DMS153 treated with DMSO at 0.1 percent for 48 hours (cell line): ENCODE data around the gene SUB1.
A peak's percentile ranks its signal among the peaks of the same experiment; 100 is the strongest.
"Not testable (repeated sequence)": the region's sequence is repeated elsewhere in the genome, so short reads cannot be mapped to it uniquely, and the experiment has no call there.

Experiments used
- DNase-seq: peaks from one replicate; lab custom pipeline; 2025; ENCODE audit not compliant: unreplicated experiment; lab: John Stamatoyannopoulos, UW

SUB1 gene

DNA sequence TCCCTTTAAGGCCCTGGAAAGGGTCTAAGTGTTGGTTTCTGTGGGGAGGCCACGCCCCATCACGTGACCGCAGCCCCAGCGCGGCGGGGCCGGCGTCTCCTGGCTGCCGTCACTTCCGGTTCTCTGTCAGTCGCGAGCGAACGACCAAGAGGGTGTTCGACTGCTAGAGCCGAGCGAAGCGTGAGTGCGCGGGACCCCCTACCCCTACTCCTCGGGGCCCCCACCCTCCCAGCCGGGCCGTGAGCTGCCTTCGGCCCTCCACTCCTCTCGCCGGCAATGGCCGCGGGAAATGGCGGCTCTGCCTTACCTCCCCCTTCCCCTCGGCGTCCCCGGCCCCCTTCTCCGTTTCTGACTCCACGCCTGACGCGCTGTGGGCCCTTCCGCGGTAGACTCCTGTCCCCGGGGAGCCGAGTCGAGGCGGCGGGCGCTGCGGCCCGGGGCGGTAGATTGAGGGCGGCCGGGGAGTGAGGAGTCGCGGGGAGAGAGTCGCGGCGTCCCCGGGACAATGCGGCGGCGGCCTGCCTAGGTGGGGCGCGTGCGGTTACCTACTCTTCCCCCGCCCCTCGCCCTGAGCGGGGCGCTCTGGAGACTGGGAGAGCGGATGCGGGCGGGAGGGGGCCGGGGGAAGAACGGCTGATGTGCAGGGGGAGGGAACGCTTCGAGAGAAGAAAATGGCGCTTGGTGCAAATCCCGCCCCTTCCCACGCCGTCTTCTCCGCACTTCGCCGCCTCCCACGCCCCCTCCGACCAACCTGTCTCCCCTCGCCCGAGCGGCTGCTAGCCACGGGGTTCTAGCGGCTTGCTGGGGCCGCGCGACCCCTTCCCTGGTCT, at the start of gene SUB1:
Gene SUB1 (plus strand): TSS at position 112 of the 830 bp plus-strand sequence. CDS start 2,956 bp downstream, outside the sequence.
- peak; percentile 94 for DNase-seq

DNA sequence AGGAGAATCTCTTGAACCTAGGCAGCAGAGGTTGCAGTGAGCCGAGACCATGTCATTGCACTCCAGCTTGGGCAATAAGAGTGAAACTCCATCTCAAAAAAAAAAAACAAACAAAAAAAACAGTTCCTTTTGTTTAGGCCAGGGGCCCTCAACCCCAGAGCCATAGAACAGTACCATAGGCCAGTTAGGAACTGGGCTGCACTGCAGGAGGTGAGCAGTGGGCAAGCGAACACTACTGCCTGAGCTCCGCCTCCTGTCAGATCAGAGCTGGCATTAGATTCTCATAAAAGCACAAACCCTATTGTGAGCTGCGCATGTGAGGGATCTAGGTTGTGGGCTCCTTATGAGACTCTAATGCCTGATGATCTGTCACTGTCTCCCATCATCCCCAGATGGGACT, 49.1 kb upstream of the SUB1 start:
- no peak for DNase-seq

DNA sequence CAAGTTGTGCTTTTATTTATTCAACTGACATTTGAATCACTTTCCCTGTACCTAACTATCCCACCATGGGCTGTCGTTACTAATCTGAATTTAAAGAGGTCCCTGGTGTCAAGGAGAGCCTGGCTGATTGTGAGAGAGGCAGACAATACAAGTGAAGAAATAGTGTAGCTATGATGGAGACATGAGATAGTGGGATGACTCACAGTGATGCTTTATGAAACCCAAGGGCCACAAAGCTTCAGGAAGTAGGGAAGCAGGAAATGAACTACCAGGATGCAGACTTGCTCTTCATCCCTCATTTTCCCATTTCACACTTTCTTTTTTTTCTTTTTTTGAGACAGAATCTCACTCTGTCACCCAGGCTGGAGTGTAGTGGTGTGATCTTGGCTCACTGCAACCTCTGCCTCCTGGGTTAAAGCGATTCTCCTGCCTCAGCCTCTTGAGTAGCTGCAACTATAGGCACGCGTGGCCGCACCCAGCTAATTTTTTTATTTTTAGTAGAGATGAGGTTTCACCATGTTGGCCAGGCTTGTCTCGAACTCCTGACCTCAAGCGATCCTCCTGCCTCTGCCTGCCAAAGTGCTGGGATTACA, 47.8 kb upstream of the SUB1 start:
- DNase-seq: peak; percentile 5

DNA sequence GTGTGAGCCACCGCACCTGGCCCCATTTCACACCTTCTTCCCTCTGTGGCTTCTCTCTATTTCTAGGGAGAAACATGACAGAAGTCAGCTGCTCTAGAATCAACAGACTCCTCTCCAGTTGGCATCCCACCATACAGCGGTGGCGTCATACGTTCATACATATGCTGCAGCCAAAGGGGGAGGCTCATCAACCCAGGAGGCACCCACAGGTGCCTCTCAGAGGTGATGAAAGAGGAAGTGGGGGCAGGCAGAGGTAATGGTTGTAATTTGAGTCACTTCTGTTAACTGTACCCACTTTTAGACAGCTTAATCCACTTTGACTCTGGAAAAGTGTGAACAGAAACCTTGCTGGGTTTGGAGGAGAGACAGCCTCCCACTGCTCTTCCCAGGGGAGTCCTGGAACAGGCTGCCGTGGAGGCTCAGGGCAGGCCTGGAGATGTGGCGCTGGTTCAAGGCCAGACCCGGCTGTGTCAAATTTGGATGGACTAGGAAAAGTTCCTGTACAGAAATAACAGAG, 47.3 kb upstream of the SUB1 start:
- DNase-seq: no peak

DNA sequence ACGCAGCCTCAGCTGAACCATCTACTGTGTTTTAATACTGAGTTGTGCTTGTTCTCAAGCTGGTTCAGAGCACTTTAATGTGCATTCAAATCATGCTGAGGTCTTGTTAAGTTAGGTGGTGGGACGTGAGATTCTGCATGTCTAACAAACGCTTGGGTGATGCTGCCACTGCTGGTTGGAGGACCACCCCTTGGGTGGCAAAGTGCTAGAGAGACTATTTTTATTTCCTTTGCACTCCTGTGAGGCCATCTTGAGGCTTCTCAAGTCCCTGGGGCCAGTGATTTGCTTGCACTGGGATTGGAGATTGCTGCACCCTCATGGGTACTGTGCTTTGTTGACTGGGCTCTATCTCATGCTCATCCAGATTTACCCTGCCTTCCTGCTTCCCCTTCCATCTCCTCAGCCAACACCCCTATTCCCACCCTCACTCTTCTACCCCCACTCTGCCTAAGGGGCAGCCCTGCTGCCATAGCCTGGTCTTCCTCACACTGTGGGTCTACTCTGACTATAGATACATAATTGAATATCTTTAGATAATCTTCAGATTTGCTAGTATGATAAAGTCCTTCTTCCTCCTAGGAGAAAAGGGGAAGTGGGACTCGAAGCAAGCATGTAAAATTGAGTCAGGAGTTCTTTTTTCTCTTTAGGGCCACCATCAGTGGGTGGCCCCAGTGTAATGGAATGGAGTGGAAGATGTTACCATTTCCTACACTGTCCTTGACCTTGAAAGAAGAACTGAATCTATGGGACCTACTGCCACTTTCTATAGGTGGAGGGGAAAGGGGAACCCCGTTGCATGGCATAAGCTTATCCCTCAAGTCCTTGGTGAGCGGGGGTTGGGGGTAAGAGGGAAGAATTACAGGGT, 45.1 kb upstream of the SUB1 start:
- no peak for DNase-seq

DNA sequence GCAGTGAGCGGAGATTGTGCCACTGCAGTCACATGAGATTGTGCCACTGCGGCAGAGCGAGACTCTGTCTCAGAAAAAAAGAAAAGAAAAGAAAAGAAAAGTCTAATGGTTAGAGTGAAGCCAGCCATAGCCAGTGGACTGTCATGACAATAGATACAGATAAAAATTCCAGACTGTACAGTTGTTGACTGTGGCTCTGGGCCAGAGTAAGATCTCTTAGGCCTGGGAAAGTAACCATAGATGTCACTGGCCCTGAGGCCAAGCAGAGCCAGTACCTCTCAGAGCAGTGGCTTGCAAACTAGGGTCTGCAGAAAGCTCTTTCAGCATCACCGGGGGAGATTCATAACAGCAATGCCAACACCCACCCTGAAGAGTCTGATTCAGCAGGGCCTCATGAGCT, 44.1 kb upstream of the SUB1 start:
- no peak for DNase-seq

DNA sequence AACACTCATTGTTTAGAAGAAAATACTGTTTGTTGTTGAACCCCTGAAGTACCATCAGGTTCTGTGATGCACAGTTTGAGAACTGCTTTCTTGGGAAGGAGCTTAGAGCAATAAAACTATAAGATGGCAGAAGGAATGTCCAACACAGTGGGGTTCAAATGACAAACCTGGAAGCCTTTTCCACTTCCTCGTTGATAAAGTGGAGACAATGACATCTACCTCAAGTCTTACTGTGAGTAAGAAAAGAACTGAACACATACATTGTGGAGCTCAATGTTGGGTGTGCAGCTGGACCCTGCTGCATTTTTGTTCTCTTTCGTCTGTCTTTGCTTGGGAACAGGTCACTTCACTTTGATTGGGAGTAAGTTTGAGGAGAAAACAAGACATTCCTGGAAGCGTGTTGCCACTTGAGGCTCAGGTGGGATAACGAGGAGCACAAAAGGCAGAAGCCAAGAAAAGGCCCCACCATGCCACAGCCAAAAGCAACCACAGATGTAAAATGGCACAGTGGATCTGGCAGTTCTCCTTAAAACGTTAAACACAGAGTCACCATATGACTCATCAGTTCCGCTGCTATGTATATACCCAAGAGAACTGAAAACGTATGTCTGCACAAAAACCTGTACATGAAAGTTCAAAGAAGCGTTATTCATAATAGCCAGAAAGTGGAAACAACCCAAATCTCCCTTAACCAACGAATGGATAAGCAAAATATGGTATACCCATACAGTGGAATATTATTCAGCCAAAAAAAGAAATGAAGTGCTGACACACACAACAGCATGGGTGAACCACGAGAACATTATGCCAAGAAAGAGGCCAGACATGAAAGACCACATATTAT, 42.9 kb upstream of the SUB1 start:
- DNase-seq: no peak

DNA sequence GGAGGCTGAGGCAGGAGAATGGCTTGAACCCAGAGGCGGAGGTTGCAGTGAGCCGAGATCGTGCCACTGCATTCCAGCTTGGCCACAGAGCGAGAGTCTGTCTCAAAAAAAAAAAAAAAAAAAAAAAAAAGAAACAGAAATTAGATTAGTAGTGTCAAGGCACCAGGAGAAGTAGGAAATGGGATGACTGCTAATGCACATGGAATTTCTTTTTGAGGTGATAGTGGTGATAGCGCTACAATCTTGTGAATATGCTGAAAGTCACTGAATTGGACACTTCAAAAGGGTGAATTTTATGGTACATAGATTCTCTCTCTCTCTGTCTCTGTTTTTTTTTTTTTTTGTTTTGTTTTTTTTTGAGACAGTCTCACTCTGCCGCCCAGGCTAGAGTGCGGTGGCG, 42.1 kb upstream of the SUB1 start:
- DNase-seq: no peak

DNA sequence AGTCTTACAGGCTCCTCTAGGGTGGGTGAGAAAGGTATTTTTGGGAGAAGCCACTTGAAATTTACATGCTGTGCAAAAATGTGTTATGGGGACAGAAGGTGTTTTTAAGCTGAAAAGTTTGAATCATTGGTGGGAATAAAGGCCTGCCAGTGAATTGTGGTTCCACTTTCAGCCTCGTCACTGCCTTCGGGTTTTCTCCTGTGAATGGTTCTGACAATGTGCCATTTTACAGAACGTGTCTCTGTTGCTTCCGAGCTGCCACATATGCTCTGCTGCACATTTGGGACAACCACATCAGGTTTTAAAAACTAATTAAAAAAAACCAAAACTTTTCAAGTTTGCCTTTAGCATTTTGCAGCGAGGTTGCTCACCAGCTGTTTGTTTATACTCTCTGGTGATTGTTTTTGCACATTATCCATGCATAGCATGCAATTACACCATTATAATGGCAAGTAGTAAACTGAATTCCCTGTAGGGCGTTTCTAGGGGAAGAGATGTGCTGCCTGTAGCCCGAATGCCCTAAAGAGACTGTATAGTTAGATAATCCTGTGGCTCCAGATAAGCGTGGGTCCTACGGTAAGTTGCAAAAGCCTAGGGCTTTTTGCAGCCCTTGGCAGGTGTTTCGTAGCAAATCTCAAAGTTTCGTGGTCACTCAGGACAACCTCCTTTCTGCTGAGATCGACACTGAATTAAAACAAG, 40.1 kb upstream of the SUB1 start:
- DNase-seq: no peak

DNA sequence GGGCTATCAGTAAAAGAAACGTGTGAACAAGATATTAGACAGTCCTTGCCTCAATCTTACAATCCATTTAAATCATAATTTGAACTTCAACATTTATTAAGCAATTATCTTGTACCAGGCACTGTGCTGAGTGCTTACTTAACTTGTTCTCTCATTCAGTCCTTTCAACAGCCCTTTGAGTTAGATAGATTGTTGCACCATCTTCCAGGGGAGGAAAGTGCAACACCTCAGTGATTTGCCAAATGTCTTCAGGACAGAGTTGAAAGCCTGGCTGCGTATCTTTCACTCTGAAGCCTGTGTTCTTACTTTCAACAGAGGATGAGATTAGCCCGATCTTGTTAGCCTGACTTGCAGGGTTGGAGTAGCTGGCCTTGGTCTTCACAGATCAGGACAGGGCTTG, 34.2 kb upstream of the SUB1 start:
- DNase-seq: no peak

DNA sequence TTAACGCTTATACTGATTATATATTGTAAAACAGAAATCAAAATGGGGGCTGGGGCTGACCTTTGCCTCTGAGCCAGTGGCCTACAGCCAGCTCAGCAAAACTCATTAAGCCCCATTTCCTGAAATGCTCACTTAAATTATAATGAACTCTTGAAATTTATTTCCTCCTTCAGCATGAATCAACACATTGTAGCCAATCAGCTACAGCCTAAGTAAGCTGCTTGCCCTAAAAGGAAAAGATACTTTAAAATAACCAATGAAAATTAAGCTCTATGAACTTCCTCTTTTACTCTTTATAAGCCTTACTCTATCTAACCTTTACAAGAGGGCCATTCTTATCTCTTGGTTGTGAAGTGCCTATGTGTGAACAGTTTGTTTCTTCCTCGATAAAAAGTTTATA, 33.5 kb upstream of the SUB1 start:
- no peak for DNase-seq

DNA sequence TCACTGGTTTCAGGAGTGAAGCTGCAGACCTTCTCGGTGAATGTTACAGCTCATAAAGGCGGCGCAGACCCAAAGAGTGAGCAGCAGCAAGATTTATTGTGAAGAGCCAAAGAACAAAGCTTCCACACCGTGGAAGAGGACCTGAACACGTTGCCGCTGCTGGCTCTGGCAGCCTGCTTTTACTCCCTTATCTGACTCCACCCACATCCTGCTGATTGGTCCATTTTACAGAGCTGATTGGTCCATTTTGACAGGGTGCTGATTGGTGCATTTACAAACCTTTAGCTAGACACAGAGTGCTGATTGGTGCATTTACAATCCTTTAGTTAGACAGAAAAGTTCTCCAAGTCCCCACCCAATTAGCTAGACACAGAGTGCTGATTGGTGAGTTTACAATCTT, 32.9 kb upstream of the SUB1 start:
- DNase-seq: not testable (repeated sequence)

DNA sequence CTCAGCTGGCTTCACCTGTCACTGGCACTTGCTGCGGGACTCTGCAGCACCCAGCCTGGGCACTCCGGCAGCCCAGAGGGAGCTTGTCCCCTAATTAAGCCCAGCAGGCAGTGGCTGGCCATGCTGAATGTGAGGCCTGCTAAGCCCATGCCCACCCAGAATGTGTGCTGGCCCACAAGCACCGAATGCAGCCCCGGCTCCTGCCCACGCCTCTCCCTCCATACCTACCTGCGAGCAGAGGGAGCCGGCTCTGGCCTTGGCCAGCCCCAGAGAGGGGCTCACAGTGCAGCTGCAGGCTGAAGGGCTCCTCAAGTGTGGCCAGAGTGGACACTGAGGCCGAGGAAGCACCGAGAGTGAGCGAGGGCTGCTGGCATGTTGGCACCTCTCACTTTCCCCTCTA, 32.4 kb upstream of the SUB1 start:
- DNase-seq: no peak

DNA sequence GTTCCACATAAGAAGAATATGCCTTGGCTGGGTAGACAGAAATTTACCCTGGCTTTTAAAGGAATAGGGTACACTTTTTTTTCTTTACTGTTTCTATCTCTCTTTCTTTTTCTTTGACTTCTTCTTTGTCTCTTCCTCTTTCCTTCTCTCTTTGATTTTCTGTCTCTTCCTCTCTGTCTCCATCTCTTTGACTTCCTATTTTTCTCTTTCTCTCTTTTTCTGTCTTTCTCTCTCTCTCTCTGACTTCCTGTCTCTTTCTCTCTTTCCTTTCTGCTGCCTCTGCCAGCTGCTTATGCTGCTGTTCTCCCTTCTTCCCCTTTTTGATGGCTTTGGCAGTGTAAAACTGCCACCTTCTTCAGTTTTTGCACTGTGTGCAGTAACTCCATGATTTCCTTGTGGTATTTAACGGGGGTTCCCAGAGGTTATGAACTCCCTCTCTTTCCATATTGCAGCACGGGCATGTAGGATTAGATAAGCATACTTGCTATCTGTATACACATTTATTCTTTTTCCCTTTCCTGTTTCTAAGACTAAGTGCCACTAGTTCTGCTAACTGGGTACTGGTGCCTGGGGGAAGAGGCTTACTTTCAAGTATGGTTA, 31.1 kb upstream of the SUB1 start:
- not testable (repeated sequence) for DNase-seq

DNA sequence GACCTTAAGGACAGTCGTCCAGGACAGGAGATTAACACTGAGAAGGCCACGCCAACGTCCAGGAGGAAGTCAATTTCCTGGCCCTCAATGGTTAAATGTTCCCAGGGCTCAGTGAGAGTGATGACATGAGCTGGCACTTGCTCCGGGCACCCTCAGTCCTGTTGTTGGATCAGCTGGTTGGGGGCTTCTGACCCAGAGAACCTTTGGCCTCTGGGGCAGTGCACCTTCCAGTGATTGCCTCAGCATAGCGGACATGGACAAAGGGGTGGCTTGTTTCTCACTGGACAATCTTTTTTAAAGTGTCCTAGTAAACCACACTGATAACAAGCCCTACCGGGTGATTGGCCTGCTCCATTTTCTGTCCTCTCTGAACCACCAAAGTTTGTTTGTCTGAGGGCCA, 28.8 kb upstream of the SUB1 start:
- not testable (repeated sequence) for DNase-seq

DNA sequence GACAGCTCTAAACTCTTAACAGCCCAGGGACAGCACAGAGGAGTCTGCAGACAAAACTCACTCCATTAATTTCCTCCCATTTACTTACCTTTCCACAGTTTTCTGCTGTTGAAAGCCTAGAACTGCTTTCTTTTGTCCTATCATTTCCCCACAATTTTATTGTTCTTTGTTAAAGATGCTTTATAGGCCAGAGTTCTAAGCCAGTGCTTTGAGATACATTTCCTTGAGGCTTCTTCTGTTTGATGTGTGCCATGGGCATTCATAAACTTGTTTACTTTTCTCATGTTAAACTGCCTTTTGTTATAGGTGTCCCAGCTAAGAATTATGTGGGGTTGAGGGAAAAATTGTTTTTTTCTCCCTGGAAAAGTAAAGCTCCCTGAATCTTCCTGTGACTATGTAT, 25.9 kb upstream of the SUB1 start:
- DNase-seq: no peak

DNA sequence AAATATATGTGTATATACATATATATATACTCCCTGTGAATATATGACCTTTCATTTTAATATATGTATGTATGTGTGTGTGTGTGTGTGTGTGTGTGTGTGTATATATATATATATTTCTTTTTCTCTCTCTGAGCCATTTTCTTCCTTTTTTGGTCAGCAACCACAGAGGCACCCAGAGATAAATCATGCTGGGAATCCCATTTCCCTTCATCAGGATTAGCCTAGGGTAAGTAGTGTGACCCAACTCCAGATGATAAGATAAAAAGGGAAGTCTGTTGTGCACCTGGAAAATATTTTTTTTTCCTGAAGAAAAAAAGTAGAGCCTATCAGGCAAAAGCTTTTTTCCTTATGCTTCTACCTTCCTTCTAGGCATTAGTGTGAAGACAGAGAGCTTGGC, 25.4 kb upstream of the SUB1 start:
- DNase-seq: no peak

DNA sequence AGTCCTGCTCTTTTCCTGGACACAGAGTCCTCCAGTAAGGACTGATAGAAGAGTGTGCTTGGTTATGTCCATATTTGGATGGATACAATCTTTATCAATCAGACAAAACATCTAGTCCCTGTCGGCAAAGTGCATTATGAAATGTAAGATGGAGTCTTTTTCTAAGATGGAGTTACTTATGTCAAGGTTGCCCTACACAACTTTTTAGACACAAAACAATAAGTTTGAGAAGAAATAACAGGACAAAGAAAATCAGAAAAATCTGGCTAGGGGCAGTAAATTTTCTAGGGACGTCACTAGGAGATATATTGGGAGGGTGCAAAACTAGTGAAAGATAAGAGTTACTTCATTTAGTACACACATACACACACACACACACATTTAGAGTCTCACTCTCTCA, 23.3 kb upstream of the SUB1 start:
- no peak for DNase-seq

DNA sequence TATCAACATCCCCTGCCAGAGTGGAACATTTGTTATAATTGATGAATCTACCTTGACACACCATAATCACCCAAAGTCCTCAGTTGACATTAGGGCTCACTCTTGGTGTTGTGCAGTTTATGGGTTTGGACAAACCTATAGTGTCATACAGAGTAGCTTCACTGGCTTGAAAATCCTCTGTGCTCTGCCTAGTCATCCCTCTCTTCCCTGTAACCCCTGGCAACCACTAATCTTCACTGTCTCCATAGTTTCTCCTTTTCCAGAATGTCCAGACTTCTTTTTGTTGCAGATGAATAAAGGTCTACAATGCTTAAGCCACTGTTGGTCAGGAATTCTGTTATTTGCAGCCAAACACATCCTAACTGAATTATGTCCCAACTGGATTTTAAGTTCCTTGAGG, 22.5 kb upstream of the SUB1 start:
- no peak for DNase-seq

DNA sequence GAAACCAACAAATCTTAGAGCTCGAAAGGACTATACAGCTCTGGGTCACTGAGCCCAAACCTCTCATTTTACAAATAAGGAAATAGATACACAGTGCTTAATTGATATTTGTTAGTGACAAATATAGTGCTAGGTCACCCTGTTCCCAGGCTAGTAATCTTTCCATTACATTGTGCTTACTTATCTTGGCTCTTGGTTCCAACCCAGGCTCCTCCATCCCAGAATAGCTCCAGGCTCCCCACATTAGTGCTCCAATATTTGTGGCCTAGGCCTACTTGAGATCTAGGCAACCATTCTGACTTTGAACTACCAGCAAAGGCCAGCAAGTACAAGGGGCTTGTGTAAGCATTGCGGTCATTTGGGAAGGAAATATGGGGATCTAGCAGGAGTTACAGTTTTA, 21.7 kb upstream of the SUB1 start:
- no peak for DNase-seq
